ENCODE measurements around the gene MN1. TPM values are rescaled to one million over a fixed set of nuclear protein-coding genes. Genes with fewer than 3 reads are reported as not detected.

Gene MN1
- total and polyA plus RNA-seq, 2 of the 8 experiments (the other 6 are each of a cell fraction or from before 2014, with no cell fraction given) = 3.1 to 4.9 TPM

GRCh38 chr22:27804470-27805297 is 3.1 kb upstream of the MN1 start (continued):
- TF ChIP-seq ATF3 (IDR thresholded peaks at IDR 0.05; ENCODE audit: insufficient read depth, low read depth, low read length) = no peak
- TF ChIP-seq GTF2F1 (IDR thresholded peaks at IDR 0.05; ENCODE audit: borderline replicate concordance, low read depth, low read length) = no peak
- no peak for TF ChIP-seq USF2 (IDR thresholded peaks at IDR 0.05; ENCODE audit: low read length)
- TF ChIP-seq BCL11A (IDR thresholded peaks at IDR 0.05; ENCODE audit: low read depth in 2 of 2, low read length in 2 of 2) = no peak
- no peak for TF ChIP-seq CBX5 (IDR thresholded peaks at IDR 0.05; ENCODE audit: low read depth, low read length)
- no peak for TF ChIP-seq POLR2A (IDR thresholded peaks at IDR 0.05; ENCODE audit: control extremely low read depth in 1 of 2, low read depth in 2 of 2, low read length in 2 of 2)
- TF ChIP-seq KDM5A (IDR thresholded peaks at IDR 0.05; ENCODE audit: low read length) = no peak
- TF ChIP-seq RFX5 (IDR thresholded peaks at IDR 0.05; ENCODE audit: borderline replicate concordance, low read depth, low read length) = no peak
- no peak for TF ChIP-seq KDM4A (IDR thresholded peaks at IDR 0.05; ENCODE audit: low read depth, low read length, severe bottlenecking)
- TF ChIP-seq SIRT6 (IDR thresholded peaks at IDR 0.05; ENCODE audit: low read length) = no peak
- no peak for TF ChIP-seq CEBPB (IDR thresholded peaks at IDR 0.05; ENCODE audit: low read depth, low read length)
- TF ChIP-seq CBX8 (IDR thresholded peaks at IDR 0.05; ENCODE audit: borderline replicate concordance, low read depth, low read length) = no peak
- no peak for TF ChIP-seq BRCA1 (IDR thresholded peaks at IDR 0.05; ENCODE audit: low read depth, low read length)
- TF ChIP-seq GABPA (IDR thresholded peaks at IDR 0.05; ENCODE audit: borderline replicate concordance, insufficient read depth, low read length) = peak; percentile 23; the same call in 1 of the 2 replicates
- no peak for TF ChIP-seq NRF1 (IDR thresholded peaks at IDR 0.05; ENCODE audit: low read depth, low read length)
- no peak for TF ChIP-seq RBBP5 (IDR thresholded peaks at IDR 0.05; ENCODE audit: borderline replicate concordance, low read depth, low read length)
- no peak for TF ChIP-seq HDAC2 (IDR thresholded peaks at IDR 0.05; ENCODE audit: borderline replicate concordance in 1 of 2, low read depth in 2 of 2, low read length in 2 of 2)
- TF ChIP-seq KDM1A (IDR thresholded peaks at IDR 0.05; ENCODE audit: borderline replicate concordance, low read length) = peak; percentile 30; the same call in 1 of the 2 replicates
- no peak for TF ChIP-seq TCF12 (IDR thresholded peaks at IDR 0.05; ENCODE audit: low read depth, low read length)
- TF ChIP-seq CREB1 (IDR thresholded peaks at IDR 0.05) = no peak
- no peak for TF ChIP-seq SP4 (IDR thresholded peaks at IDR 0.05; ENCODE audit: low read length)
- no peak for TF ChIP-seq FOSL1 (IDR thresholded peaks at IDR 0.05; ENCODE audit: insufficient read depth, low read depth, low read length)
- peak; percentile 57 for TF ChIP-seq SUZ12 (IDR thresholded peaks at IDR 0.05; ENCODE audit: low read length)
- no peak for TF ChIP-seq TBP (IDR thresholded peaks at IDR 0.05; ENCODE audit: low read depth, low read length)
